C4-2B (cell line): ENCODE measurements around the gene TEDC1.

ENCODE experiments used
- CTCF ChIP-seq: fragments of 450-650 bp; conservative IDR thresholded peaks from 2 replicates; pipeline ENCODE4 v1.5.1; 2017; ENCODE audit warnings: mild to moderate bottlenecking
- ZFX ChIP-seq: fragments of 450-650 bp; IDR thresholded peaks from 2 replicates; pipeline ENCODE4 v1.6.1; 2017

DNA sequence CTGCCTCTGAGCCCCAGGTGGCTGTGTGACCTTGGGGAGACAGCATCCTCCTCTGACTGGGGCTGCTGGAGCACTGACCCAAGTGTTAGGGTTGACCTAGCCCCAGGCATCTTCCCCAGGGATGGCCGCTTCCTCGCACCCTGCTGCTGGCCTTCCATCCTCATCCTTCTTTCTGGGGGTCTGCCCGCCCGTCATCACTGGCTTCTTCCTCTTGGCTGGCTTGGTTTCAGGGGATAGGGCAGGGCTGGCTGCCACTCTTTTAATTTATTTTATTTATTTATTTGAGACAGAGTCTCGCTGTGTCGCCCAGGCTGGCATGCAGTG, 3.5 kb downstream of the TEDC1 start:
- TF ChIP-seq CTCF = no peak
- TF ChIP-seq ZFX = no peak
